ENCODE measurements around the gene POU3F4. TPM values are rescaled to one million over a fixed set of nuclear protein-coding genes. Genes with fewer than 3 reads are reported as not detected.

Gene POU3F4
- total and polyA plus RNA-seq, 9 of the 15 experiments (the other 6 are each of a cell fraction or from before 2014, with no cell fraction given), result not detected

DNA sequence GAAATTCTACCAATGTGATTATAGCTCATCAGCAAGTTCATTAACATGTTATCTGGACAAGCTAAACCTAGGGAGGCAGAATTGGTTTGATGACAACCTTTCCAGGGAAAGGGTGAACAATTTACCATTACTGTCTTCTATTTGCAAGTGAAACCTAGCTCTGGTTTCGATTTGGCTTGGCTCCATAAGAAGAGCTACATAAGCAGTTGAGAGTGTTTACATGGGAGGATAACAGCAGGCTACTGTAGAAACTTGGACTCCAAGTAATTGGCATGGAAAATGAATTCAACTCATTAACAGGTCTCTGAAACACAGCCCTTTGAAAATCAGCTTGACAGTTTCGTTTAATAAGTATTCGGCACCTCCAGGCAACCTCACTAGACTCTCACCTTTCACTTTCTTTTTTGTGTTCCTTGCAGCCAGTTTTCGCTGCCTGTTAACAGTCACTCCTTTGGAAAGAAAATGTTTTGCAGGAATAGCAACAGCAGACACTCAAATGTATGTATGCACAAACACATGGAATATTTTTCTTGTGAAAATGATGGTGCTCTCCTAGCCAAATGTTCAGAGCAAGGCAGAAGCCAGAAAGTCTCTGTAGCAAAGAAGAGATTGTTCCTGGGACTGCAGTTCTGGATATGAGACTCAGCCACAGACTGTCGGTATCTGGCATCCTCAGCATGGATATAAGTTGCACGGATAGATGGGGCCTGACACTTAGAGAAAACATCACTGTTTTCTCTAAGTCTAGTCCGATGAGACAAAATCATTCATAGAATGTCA, 27.5 kb downstream of the POU3F4 start:
- H3K9me3 ChIP-seq (replicated peaks; ENCODE audit: control insufficient read depth, insufficient read depth, low read depth, low read length), result no peaks in the 10 kb centered on the region
- intact Hi-C loops (cut with micrococcal nuclease) (no loop called here), in situ Hi-C loops (cut with MboI) (no loop called here)
- ChIA-PET POLR2A (no interaction called here), CTCF (ENCODE audit: low intra/inter-chr PET ratio) (no interaction called here)
- H3K79me2 ChIP-seq (ENCODE audit: control insufficient read depth, insufficient read depth, low read length), result no peaks in the 10 kb centered on the region
- no peak for TF ChIP-seq MIER1 (IDR thresholded peaks at IDR 0.05; ENCODE audit: low read depth)
- BruUV-seq (replicated peaks), result no TSS peak
- DNase-seq (ENCODE audit: extremely low read depth in 1 of 4, low spot score in 3 of 4), result no peak
- no peaks in the 10 kb centered on the region for H3K4me1 ChIP-seq (replicated peaks in 1 of 2; ENCODE audit: control insufficient read depth in 2 of 2, insufficient read depth in 2 of 2, low read length in 2 of 2)
- no peak overlapping the region for H3K27ac ChIP-seq (ENCODE audit: extremely low read depth, low read depth, low read length)
- no peak overlapping the region for H3K9ac ChIP-seq (ENCODE audit: insufficient read depth in 1 of 2, low read depth in 2 of 2, low read length in 2 of 2)
- H3K27me3 ChIP-seq (ENCODE audit: control insufficient read depth in 2 of 2, insufficient read depth in 2 of 2, low read length in 2 of 2), result no peaks in the 10 kb centered on the region
- WGBS (ENCODE audit: insufficient coverage, low coverage, missing lambda C conversion rate), result 2% methylated on average over 6 of the region's 7 CpGs
- H3K36me3 ChIP-seq (ENCODE audit: control insufficient read depth, insufficient read depth, low read length), result no peaks in the 10 kb centered on the region
- no peak overlapping the region for H2AFZ ChIP-seq (ENCODE audit: low read depth, low read length)
- no peaks in the 10 kb centered on the region for H3K9me1 ChIP-seq (ENCODE audit: control insufficient read depth, insufficient read depth, low read length)
- no peaks in the 10 kb centered on the region for H4K20me1 ChIP-seq (replicated peaks; ENCODE audit: control insufficient read depth, insufficient read depth, low read length)
- no peak overlapping the region for H3K4me2 ChIP-seq (ENCODE audit: insufficient read depth, low read length)
- H3K4me3 ChIP-seq, result no peak overlapping the region
- no peak for ATAC-seq
- FAIRE-seq, result no peak
